Measurements from ENCODE around the gene ISY1.
A peak's percentile ranks its signal among the peaks of the same experiment; 100 is the strongest.

Gene ISY1

DNA sequence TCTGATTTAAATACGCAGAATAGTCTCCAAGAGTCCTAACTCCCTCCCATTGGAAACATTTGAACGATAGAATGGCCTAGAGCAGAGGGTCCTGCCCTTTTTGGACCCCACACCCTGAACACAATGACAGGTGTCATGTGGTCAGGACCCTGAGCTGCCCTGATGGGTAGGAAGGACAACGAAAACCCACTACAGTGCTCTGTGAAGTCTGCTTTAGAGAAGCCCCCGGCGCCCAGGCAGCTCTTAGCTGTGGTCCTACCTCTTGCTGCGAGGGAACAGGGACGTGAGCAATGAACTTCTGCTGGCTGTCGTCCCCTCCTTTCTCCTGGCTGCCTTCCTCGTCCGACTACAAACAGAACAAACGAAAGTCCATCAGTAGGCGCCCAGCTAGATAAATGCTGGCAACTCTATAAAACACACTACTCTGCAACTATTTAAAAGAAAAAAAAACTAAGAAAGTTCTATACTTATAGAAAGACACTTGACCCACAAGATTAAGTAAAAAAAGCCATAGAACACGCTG, 30.5 kb downstream of the ISY1 start:
- no peaks in the 10 kb centered on the region for H3K9me3 ChIP-seq (ENCODE audit: control insufficient read depth, insufficient read depth, low read length)
- no peak overlapping the region for H3K27ac ChIP-seq (ENCODE audit: low read depth, low read length)
- no peak overlapping the region for H3K9ac ChIP-seq (ENCODE audit: low read depth, low read length)
- H3K4me3 ChIP-seq (ENCODE audit: low read depth, low read length), result no peak overlapping the region
- H3K4me1 ChIP-seq (ENCODE audit: control insufficient read depth, insufficient read depth, low read length), result no peaks in the 10 kb centered on the region
- H3K36me3 ChIP-seq (ENCODE audit: control insufficient read depth, insufficient read depth, low read length), result peaks cover 62% of the 10 kb centered on the region
- H3K27me3 ChIP-seq (ENCODE audit: control insufficient read depth, insufficient read depth, low read length), result no peaks in the 10 kb centered on the region

DNA sequence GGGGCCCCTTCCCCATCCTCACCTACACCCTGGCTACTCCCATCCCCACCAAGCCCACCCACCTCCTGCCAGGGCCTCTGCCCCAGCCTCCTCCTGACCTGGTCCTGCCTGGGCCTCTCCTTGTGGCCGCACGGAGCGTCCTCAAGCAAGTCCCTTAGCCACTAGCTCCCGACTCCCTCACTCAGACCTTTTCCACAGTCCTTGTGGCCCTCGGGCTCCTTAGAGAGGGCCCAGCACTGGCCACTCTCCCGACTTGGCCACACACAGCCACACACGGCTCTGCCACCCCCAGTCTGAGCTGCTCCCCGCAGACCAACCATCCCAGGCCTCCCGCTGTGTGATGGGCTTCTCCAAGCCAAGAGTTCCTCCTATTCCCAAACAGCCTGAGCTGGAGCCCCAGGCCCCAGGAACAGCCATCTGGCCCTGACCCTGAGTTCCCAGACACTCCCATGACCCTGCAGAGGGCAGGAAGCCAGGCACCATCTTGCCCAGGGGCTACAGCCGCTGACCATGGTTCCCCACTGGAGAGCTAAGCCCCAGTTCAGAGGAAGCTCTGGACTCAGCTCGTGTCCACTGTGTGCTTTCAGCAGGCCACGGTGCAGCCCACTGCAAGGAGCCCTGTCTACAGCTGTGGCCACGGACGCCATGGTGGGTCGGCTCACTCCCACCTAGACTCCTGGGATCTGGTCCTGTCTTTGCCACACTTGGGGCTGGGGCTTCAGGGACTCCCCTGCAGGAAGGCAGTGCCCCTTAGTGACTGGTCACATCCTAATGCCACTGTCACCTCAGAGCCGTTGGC, 32.3 kb downstream of the ISY1 start:
- Histone ChIP-seq H3K27ac (ENCODE audit: low read depth, low read length) (no peak overlapping the region), H3K36me3 (ENCODE audit: control insufficient read depth, insufficient read depth, low read length) (peaks cover 47% of the 10 kb centered on the region), H3K27me3 (ENCODE audit: control insufficient read depth, insufficient read depth, low read length) (no peaks in the 10 kb centered on the region), H3K4me3 (ENCODE audit: low read depth, low read length) (no peak overlapping the region), H3K4me1 (ENCODE audit: control insufficient read depth, insufficient read depth, low read length) (no peaks in the 10 kb centered on the region), H3K9ac (ENCODE audit: low read depth, low read length) (no peak overlapping the region), H3K9me3 (ENCODE audit: control insufficient read depth, insufficient read depth, low read length) (no peaks in the 10 kb centered on the region)

GRCh38 chr3:129126726-129127280, 34.1 kb downstream of the ISY1 start:
- Histone ChIP-seq H3K27ac (ENCODE audit: low read depth, low read length) (no peak overlapping the region), H3K4me1 (ENCODE audit: control insufficient read depth, insufficient read depth, low read length) (0 out of 2 replicates have a peak, but pooled peaks cover 3% of the 10 kb centered on the region), H3K9me3 (ENCODE audit: control insufficient read depth, insufficient read depth, low read length) (no peaks in the 10 kb centered on the region), H3K4me3 (ENCODE audit: low read depth, low read length) (no peak overlapping the region), H3K36me3 (ENCODE audit: control insufficient read depth, insufficient read depth, low read length) (peaks cover 31% of the 10 kb centered on the region), H3K9ac (ENCODE audit: low read depth, low read length) (no peak overlapping the region), H3K27me3 (ENCODE audit: control insufficient read depth, insufficient read depth, low read length) (no peaks in the 10 kb centered on the region)

DNA sequence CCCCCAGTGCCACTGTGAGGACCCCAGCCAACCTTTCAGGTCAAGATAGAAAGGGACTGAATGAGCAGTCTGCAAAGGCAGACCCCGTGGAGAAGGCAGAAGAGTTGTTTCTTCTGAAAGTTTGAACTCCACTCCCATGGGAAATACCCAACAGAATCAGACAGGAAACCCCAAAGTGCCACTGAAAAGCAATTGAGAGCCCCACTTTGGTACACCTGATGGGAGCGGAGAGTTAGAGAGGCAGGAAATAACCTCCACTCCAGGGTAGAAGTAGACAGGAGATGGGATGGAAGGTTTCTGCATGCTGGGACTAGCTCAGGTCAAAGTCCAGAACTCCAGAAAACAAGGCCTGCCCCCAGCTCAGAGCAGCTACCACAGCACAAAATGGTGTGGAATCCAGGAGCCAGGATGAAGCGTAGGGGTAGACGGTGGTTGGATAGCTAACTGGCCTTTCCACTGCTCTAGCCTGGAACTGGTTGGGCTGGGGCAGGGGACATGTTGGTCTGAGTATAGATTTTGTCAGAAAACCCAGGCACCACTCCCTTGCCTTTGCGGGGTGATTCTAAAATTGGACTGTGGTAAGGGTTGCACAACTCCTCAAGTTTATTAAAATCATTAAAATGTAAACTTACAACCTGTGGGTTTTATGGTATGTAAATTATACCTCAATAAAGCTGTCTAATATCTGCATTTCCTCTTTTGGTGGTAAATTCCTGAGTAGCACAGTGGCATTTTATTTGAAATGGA, 37.4 kb downstream of the ISY1 start:
- H3K4me3 ChIP-seq (ENCODE audit: low read depth, low read length), result no peak overlapping the region
- no peaks in the 10 kb centered on the region for H3K27me3 ChIP-seq (ENCODE audit: control insufficient read depth, insufficient read depth, low read length)
- H3K9ac ChIP-seq (ENCODE audit: low read depth, low read length), result no peak overlapping the region
- H3K9me3 ChIP-seq (ENCODE audit: control insufficient read depth, insufficient read depth, low read length), result no peaks in the 10 kb centered on the region
- no peak overlapping the region for H3K27ac ChIP-seq (ENCODE audit: low read depth, low read length)
- peaks cover 23% of the 10 kb centered on the region for H3K4me1 ChIP-seq (ENCODE audit: control insufficient read depth, insufficient read depth, low read length)
- H3K36me3 ChIP-seq (ENCODE audit: control insufficient read depth, insufficient read depth, low read length), result 0 out of 2 replicates have a peak, but pooled peaks cover 2% of the 10 kb centered on the region

- Histone ChIP-seq H3K27ac (ENCODE audit: low read depth, low read length) (peak overlapping the region; percentile 1), H3K36me3 (ENCODE audit: control insufficient read depth, insufficient read depth, low read length) (0 out of 2 replicates have a peak, but pooled peaks cover 1% of the 10 kb centered on the region), H3K9me3 (ENCODE audit: control insufficient read depth, insufficient read depth, low read length) (no peaks in the 10 kb centered on the region), H3K4me3 (ENCODE audit: low read depth, low read length) (peak overlapping the region; percentile 79), H3K9ac (ENCODE audit: low read depth, low read length) (no peak overlapping the region; the same call in 1 of the 2 replicates), H3K4me1 (ENCODE audit: control insufficient read depth, insufficient read depth, low read length) (peaks cover 24% of the 10 kb centered on the region), H3K27me3 (ENCODE audit: control insufficient read depth, insufficient read depth, low read length) (no peaks in the 10 kb centered on the region)
Measured at GRCh38 chr3:129122412-129123011, 38.4 kb downstream of the ISY1 start.

DNA sequence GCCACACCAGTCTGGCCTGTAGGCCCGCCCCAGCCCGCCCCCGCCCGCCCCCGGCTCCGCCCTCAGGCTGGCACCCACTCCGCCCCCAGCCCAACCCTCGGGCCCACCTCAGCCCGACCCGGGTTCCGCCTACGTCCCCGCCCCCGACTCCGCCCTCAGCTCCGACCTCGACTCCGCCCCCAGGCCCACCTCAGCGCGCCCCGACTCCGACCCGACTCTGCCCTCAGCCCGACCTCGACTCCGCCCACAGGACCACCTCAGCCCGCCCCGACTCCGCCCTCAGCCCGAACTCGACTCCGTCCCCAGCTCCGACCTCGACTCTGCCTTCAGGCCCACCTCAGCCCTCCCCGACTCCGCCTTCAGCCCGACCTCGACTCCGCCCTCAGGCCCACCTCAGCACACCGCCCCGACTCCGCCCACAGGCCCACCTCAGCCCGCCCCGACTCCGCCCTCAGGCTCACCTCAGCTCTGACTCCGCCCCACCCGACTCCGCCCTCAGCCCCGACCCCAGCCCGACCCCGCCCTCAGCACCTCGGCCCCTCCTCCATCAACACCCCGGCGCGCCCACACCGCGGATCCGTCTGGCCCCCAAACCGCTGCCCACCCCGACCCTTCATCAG, 39.0 kb downstream of the ISY1 start, which contains the start of gene RAB43:
Gene RAB43, minus strand, starts transcription at position 13 of the 620 bp plus-strand sequence. CDS start 315 bp downstream, outside the sequence.
- H3K4me1 ChIP-seq (ENCODE audit: control insufficient read depth, insufficient read depth, low read length), result peaks cover 29% of the 10 kb centered on the region

GRCh38 chr3:129121016-129121791, 39.7 kb downstream of the ISY1 start:
- Histone ChIP-seq H3K27me3 (ENCODE audit: control insufficient read depth, insufficient read depth, low read length) (no peaks in the 10 kb centered on the region), H3K9me3 (ENCODE audit: control insufficient read depth, insufficient read depth, low read length) (no peaks in the 10 kb centered on the region), H3K4me1 (ENCODE audit: control insufficient read depth, insufficient read depth, low read length) (peaks cover 36% of the 10 kb centered on the region), H3K4me3 (ENCODE audit: low read depth, low read length) (peak overlapping the region; percentile 95), H3K36me3 (ENCODE audit: control insufficient read depth, insufficient read depth, low read length) (no peaks in the 10 kb centered on the region), H3K9ac (ENCODE audit: low read depth, low read length) (peak overlapping the region; percentile 78), H3K27ac (ENCODE audit: low read depth, low read length) (peak overlapping the region; percentile 88)

More for the DNA sequence above, 39.0 kb downstream of the ISY1 start, which contains the start of gene RAB43:
- Histone ChIP-seq H3K9ac (ENCODE audit: low read depth, low read length) (peak within 1 kb of the TSS; percentile 78), H3K4me3 (ENCODE audit: low read depth, low read length) (peak within 1 kb of the TSS; percentile 95), H3K27ac (ENCODE audit: low read depth, low read length) (peak within 1 kb of the TSS; percentile 88), H3K27me3 (ENCODE audit: control insufficient read depth, insufficient read depth, low read length) (no peaks in the 10 kb centered on the region), H3K36me3 (ENCODE audit: control insufficient read depth, insufficient read depth, low read length) (no peaks in the 10 kb centered on the region), H3K9me3 (ENCODE audit: control insufficient read depth, insufficient read depth, low read length) (no peaks in the 10 kb centered on the region)

- Histone ChIP-seq H3K27ac (ENCODE audit: low read depth, low read length) (peak overlapping the region; percentile 88), H3K9me3 (ENCODE audit: control insufficient read depth, insufficient read depth, low read length) (no peaks in the 10 kb centered on the region), H3K4me3 (ENCODE audit: low read depth, low read length) (peak overlapping the region; percentile 95), H3K36me3 (ENCODE audit: control insufficient read depth, insufficient read depth, low read length) (no peaks in the 10 kb centered on the region), H3K9ac (ENCODE audit: low read depth, low read length) (peak overlapping the region; percentile 78), H3K4me1 (ENCODE audit: control insufficient read depth, insufficient read depth, low read length) (peaks cover 39% of the 10 kb centered on the region), H3K27me3 (ENCODE audit: control insufficient read depth, insufficient read depth, low read length) (no peaks in the 10 kb centered on the region)
Measured at GRCh38 chr3:129120254-129121004, 40.4 kb downstream of the ISY1 start.

DNA sequence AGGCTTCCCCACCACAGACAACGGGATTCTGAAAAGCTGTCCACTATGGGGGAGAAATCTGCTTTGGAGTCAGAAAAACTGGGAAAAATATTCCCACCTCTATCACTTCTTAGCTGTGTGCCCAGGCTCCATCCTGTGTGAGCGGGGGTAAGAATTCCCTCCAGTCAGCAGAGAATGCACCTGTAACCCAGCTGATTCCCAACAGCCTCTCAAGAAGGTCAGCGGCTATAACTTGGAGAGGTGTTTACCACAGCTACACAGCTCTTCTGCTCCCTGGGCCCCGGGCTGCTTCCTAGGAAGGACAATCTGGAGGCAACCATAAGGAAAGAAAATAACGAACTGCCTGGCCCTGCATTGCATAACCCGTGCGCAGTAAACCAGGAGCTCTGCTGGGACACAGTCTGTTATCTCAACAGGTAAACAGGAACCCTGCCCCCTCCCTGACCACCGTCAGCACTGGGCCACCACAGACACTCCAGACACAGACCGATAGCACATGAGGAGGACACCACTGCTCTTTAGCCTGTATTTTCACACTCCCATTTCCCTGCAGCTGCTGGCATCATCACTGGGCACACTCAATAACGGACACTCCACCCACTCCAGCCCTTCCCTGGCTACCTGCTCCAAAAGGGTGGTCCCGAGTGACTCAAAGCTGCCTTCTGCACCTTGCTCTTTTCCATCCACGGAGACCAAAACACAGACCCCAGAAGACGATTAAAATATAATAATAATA, 41.3 kb downstream of the ISY1 start:
- Histone ChIP-seq H3K4me3 (ENCODE audit: low read depth, low read length) (peak overlapping the region; percentile 95), H3K9ac (ENCODE audit: low read depth, low read length) (peak overlapping the region; percentile 54), H3K27ac (ENCODE audit: low read depth, low read length) (peak overlapping the region; percentile 88), H3K36me3 (ENCODE audit: control insufficient read depth, insufficient read depth, low read length) (no peaks in the 10 kb centered on the region), H3K9me3 (ENCODE audit: control insufficient read depth, insufficient read depth, low read length) (no peaks in the 10 kb centered on the region), H3K27me3 (ENCODE audit: control insufficient read depth, insufficient read depth, low read length) (no peaks in the 10 kb centered on the region), H3K4me1 (ENCODE audit: control insufficient read depth, insufficient read depth, low read length) (peaks cover 45% of the 10 kb centered on the region)
